Activated CD4-positive, alpha-beta T cell treated with anti-CD3 and anti-CD28 coated beads, Interleukin-2, Interleukin-4, amounts not matched to agents 100 ng/mL and 50 ng/mL, durations not matched to agents 16 hours and 8 hours (primary cell): ENCODE results near the gene PARD3B.
"Not testable (repeated sequence)": the region's sequence is repeated elsewhere in the genome, so short reads cannot be mapped to it uniquely, and the experiment has no call there.

Source experiments
- DNase-seq: peaks from one replicate; pipeline ENCODE4 v3.0.0-alpha.2; 2020; ENCODE audit warnings: low spot score

PARD3B gene

GRCh38 chr2:205210494-205210893, 665.2 kb downstream of the PARD3B start:
- no peak for DNase-seq

DNA sequence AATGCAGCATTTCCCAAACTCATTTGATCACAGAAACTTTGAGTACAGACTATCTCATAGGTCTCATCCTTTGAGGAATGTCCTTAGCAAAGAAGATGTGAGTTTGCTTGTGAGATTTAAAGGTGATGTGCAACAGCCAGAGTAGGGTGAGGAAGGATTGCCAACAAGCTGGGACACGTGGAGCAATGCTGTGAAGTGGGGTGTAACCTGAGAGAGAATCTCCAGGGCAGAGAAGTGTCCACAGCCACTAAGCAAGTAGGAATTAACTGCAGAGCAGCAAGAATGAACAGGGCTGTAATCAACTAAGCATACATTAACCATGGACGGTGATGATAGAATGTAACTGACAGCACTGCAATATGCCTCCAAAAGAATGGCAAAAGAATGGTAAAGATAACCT, 667.1 kb downstream of the PARD3B start:
- DNase-seq, result no peak

- DNase-seq, result no peak
Measured at GRCh38 chr2:205216092-205216491, 670.8 kb downstream of the PARD3B start.

DNA sequence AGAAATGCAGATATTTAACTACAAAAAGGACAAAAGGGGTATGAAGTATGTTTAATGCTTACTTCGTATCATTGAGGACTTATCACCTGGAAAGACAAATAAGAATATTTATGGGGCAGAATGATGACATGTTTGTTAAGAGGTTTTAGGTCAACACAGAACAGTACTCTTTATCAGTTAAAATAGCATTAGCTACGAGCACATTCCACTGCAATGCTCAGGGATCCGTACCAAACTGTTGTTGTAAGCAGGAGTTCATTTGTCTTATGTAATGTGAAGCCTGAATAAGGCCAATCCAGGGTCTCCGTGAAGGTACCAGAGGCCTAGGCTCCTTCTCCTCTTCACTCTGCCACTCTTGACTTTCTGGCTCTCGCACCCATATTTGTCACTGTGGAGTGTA, 671.3 kb downstream of the PARD3B start:
- no peak for DNase-seq

DNA sequence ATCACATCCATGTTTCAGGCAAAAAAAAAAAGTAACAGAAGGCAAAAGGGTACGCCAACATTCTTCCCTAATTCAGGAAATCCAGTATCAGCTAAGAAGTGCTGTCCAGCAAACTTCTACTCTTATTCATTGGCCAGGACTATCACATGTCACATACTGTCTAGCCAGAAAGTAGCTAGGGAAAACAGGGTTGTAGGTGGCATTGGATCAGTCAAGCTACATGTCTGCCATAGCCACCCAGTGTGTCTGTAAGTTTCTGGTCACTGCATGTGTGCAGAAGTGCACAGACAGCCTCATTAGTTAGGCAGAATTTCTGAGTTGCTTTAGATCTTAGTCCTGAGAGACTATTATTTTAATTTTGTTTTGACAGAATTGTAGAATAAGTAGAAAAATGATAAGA, 671.7 kb downstream of the PARD3B start:
- no peak for DNase-seq

DNA sequence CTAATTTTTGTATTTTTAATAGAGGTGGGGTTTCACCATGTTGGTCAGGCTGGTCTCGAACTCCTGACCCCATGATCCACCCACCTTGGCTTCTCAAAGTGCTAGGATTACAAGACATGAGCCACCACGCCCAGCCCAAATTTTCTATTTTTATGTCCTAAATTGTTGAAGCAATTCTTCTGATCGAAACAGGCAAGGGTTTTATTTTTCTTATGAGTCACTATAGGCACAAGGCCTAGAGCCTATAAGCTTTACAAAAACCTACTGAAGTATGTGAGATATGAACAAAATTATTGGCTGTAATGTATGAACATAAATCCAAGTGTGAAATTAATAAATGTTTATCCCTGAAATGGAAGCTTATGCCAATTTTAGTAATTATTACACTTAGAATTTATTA, 672.8 kb downstream of the PARD3B start:
- no peak for DNase-seq

DNA sequence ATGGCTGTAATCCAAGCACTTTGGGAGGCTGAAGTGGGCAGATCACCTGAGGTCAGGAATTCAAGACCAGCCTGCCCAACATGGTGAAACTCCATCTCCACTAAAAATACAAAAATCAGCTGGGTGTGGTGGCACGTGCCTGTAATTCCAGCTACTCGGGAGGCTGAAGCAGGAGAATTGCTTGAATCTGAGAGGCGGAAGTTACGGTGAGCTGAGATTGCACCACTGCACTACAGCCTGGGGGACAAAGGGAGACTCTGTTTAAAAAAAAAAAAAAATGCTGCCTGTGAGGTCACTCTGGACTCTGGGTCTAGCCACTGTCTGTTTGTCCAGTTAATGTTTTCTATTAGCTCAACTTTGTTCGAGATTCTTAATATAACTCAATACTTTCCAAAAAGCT, 673.5 kb downstream of the PARD3B start:
- not testable (repeated sequence) for DNase-seq

GRCh38 chr2:205220559-205220958, 675.3 kb downstream of the PARD3B start:
- no peak for DNase-seq

DNA sequence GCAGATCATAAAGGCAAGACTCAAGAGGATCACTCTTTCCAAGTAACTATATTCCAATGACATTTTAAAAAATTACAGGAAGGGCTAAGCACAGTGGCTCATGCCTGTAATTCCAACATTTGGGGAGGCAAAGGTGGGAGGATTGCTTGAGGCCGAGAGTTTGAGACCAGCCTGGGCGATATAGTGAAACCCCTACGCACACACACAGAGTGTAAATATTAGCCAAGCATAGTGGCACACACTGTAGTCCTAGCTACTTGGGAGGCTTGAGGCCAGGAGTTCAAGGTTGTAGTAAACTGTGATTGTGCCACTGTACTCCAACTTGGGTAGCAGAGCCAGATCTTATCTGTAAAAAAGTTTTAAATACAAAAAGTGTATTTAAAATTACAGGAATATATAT, 686.8 kb downstream of the PARD3B start:
- no peak for DNase-seq

- DNase-seq, result no peak
Measured at GRCh38 chr2:205235434-205235833, 690.2 kb downstream of the PARD3B start.

GRCh38 chr2:205237524-205237923, 692.2 kb downstream of the PARD3B start:
- no peak for DNase-seq

GRCh38 chr2:205245001-205245400, 699.7 kb downstream of the PARD3B start:
- no peak for DNase-seq

GRCh38 chr2:205245652-205246051, 700.4 kb downstream of the PARD3B start:
- DNase-seq, result no peak

DNA sequence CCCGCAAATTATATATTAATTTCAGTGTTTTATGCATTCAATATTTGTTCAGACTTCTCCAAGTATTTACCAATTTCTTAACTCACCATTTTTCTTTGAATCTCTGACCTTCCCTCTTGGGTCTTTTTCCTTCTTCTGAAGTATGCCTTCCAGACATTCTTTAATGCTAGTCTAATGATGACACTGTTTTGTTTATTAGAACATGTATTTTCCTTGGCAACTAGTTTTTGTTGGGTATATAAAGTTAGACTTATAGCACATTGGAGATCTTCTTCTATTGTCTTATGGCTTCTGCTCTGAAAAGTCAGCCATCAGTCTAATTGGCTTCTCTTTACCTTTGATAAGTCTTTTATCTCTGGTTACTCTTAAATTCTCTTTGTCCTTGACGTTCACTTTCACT, 713.8 kb downstream of the PARD3B start:
- DNase-seq, result no peak

GRCh38 chr2:205261516-205262020, 716.3 kb downstream of the PARD3B start:
- no peak for DNase-seq

GRCh38 chr2:205267323-205267722, 722.0 kb downstream of the PARD3B start:
- DNase-seq, result no peak

DNA sequence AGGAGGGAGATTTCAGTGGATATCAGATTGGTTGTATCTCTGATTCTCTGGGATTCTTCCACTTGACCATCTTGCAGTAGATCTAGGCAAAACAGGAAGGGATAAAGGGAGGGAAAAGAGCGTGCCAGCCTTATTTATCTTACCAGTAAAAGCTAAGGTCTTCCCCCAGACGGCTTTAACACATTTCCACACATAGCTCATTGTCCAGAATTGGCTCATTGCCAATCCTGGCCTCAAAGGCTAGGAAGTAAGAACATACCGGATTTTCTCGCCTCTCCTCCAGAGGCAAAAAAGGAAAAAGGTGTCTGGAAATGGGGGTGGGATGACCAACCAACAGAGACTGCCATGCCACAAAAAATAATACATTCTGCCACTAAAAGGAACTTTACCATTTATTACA, 725.4 kb downstream of the PARD3B start:
- no peak for DNase-seq

GRCh38 chr2:205273148-205273547, 727.9 kb downstream of the PARD3B start:
- no peak for DNase-seq

DNA sequence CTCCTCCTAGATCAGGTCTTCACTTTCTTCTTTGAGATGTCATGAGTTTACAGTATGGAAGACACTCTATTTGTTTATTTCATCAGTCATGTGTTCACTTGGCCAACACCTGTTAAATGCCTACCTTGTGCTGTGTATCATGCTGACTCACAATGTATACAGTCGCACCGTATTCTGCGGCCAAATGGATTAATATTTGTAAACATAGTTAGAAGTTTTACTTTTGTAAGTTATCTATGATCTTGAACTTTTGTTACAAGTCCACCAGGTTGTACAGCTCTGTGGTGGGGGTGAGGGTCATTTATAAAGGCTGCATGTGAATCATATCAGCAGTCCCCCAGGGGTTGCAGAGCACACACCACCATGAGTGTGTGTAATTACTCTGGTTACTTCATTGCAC, 728.4 kb downstream of the PARD3B start:
- DNase-seq, result no peak

- no peak for DNase-seq
Measured at GRCh38 chr2:205274801-205275200, 729.5 kb downstream of the PARD3B start.

- DNase-seq, result no peak
Measured at GRCh38 chr2:205276116-205276777, 731.0 kb downstream of the PARD3B start.

DNA sequence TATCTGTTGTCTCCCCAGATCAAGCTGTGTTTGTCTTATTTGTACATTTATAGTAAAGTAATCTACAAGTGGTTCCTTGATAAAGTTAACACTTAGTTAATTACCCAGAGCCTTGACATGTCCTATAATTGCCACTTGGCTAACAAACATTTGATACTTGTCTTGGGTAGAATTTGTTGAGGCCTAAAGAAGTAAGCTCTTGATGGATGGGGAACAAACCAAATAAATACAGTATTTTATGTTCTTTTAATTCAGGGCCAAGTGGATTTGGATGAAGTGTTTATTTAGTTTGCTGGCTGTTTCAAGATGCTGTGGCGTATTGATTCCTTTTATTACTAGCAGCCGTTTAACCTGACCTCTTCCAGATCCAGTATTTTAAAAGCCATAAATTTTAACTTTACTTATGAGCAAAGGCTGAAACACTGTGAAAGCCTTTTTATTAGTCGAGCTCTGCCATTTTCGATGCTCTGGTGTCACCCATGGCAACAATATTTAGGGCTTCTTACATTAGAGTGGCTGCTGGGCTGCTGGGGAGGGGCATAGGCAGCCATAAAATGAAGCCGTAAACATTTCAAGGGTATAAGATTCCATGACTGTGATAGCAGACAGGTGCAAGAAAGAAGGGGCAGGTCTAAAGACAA, 735.4 kb downstream of the PARD3B start:
- no peak for DNase-seq

GRCh38 chr2:205283736-205284270, 738.5 kb downstream of the PARD3B start:
- DNase-seq, result no peak

- DNase-seq, result no peak
Measured at GRCh38 chr2:205284334-205284733, 739.1 kb downstream of the PARD3B start.
